Vagina (tissue), 2 donors: Measurements from ENCODE around the gene TOP3B. TPM values are rescaled to one million over a fixed set of nuclear protein-coding genes. Genes with fewer than 3 reads are reported as not detected.

Experiments
- DNase-seq, 2 donors: peaks; one replicate each; pipeline ENCODE4 v3.0.0-alpha.2; 2017; ENCODE audit errors: extremely low spot score in 2 of 2
- H3K27ac ChIP-seq: fragments of 200-600 bp; sonication (generic); one replicate; pipeline ENCODE4 v1.5.1; 2019
- H3K27me3 ChIP-seq: fragments of 200-600 bp; sonication (generic); one replicate; pipeline ENCODE4 v1.5.1; 2019
- H3K36me3 ChIP-seq, 2 donors: fragments of 200-600 bp; sonication (generic); one replicate each; pipeline ENCODE4 v1.5.1; 2017 to 2019
- H3K4me1 ChIP-seq: fragments of 200-600 bp; sonication (generic); one replicate; pipeline ENCODE4 v1.5.1; 2019
- H3K4me3 ChIP-seq, 2 donors: fragments of 200-600 bp; sonication (generic); 1 replicate in 1 of 2; 2 replicates in 1 of 2; pipeline ENCODE4 v1.5.1; 2016 to 2019
- H3K9me3 ChIP-seq: fragments of 200-600 bp; sonication (generic); one replicate; pipeline ENCODE4 v1.5.1; 2019
- CTCF ChIP-seq, 3 experiments: fragments of 450-650 bp in 2 of 3; fragments of 200-600 bp in 1 of 3; sonication (generic) in 1 of 3; IDR thresholded peaks; one replicate each; pipeline ENCODE4 v1.5.1; 2017 to 2019; ENCODE audit warnings: antibody characterized with exemption in 3 of 3, mild to moderate bottlenecking in 2 of 3, moderate library complexity in 2 of 3
- POLR2A ChIP-seq, 2 donors: fragments of 450-650 bp; IDR thresholded peaks; one replicate each; pipeline ENCODE4 v1.6.1; 2017; ENCODE audit warnings: antibody characterized with exemption in 2 of 2, mild to moderate bottlenecking in 2 of 2, moderate library complexity in 2 of 2
- POLR2AphosphoS5 ChIP-seq, 2 donors: sonication (generic); formaldehyde crosslinking; IDR thresholded peaks; one replicate each; pipeline ENCODE4 v1.9.0; 2017; ENCODE audit warnings: antibody characterized with exemption in 2 of 2, mild to moderate bottlenecking in 2 of 2, low read depth in 1 of 2; ENCODE audit not compliant: insufficient read depth in 1 of 2
- intact Hi-C: fragments of 100-400 bp; cut with DNase I; formaldehyde crosslinking; loops from one replicate; pipeline ENCODE4 v1.15.1; 2023
- total RNA-seq: library from RNA; depleted of rRNA; stranded (reverse); fragments of >200 nt; gene quantifications from one replicate; pipeline ENCODE4 v1.2.3, GENCODE V29; 2016

The TOP3B gene
- total RNA-seq, 1 donor from 2014 or later, result 42.7 TPM

DNA sequence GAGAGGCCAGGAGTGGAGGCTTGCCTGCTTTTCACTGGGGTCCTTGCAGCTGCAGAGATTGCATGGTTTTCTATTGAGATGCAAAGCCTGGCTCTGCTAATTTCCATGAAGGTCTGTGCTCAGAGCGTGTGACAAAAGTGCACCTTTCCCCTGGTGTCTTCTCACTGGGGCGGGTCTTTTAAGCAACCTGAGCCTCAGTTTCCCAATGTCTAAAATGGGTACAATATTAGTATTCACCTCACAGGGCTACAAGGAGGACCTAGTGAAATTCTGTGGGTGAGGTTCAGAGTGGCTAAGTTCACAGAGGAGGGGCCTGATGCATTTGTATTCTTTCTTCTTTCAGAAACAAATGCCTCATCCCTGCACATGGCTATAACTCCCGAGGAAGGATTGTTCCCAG lies 50.2 kb downstream of the TOP3B start:
- intact Hi-C loops, result no loop called here
- TF ChIP-seq POLR2A (IDR thresholded peaks at IDR 0.05) (no peak), POLR2AphosphoS5 (IDR thresholded peaks at IDR 0.05; ENCODE audit: insufficient read depth in 1 of 2, low read depth in 1 of 2) (no peak)
- Histone ChIP-seq H3K36me3 (peaks cover 0 to 60% of the 10 kb centered on the region in 2 donors), H3K4me3 (no peak overlapping the region), H3K9me3 (no peaks in the 10 kb centered on the region), H3K4me1 (peaks cover 19% of the 10 kb centered on the region), H3K27ac (no peak overlapping the region), H3K27me3 (no peaks in the 10 kb centered on the region)
- no peak for DNase-seq

DNA sequence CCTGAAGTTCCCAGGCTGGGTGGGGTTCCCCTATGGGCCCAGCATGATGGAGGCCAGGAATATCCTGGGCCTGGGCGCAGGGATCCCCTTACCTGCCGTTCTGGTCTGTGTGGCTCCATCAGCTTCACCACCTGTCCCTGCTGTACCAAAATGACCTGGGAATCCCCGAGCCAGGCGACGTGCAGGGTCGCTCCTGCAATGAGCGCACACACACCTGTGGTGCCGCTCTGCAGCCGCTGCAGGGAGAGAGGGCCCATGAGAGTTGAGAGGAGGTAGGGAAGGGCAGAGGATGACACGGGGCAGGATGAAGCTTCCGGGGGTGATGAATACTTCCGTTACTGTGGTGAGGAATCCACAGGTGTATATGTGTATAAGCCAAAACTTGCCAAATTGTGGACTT lies 51.5 kb downstream of the TOP3B start:
- no peak for DNase-seq
- intact Hi-C loops, result no loop called here
- peaks cover 0 to 63% of the 10 kb centered on the region in 2 donors for H3K36me3 ChIP-seq

GRCh38 chr22:21929253-21929652 lies 53.3 kb downstream of the TOP3B start:
- H3K4me3 ChIP-seq, result no peak overlapping the region
- H3K27me3 ChIP-seq, result no peaks in the 10 kb centered on the region
- no peak overlapping the region for H3K27ac ChIP-seq
- peaks cover 0 to 63% of the 10 kb centered on the region in 2 donors for H3K36me3 ChIP-seq
- H3K9me3 ChIP-seq, result no peaks in the 10 kb centered on the region
- TF ChIP-seq CTCF (IDR thresholded peaks at IDR 0.05) (no peak), POLR2AphosphoS5 (IDR thresholded peaks at IDR 0.05; ENCODE audit: insufficient read depth in 1 of 2, low read depth in 1 of 2) (no peak), POLR2A (IDR thresholded peaks at IDR 0.05) (no peak)
- no peak for DNase-seq
- intact Hi-C loops, result no loop called here
- H3K4me1 ChIP-seq, result no peaks in the 10 kb centered on the region

More for the DNA sequence above, 51.5 kb downstream of the TOP3B start:
- peaks cover 6% of the 10 kb centered on the region for H3K4me1 ChIP-seq
- H3K27ac ChIP-seq, result no peak overlapping the region
- no peaks in the 10 kb centered on the region for H3K9me3 ChIP-seq
- no peak overlapping the region for H3K4me3 ChIP-seq
- TF ChIP-seq POLR2A (IDR thresholded peaks at IDR 0.05) (no peak), CTCF (IDR thresholded peaks at IDR 0.05) (no peak), POLR2AphosphoS5 (IDR thresholded peaks at IDR 0.05; ENCODE audit: insufficient read depth in 1 of 2, low read depth in 1 of 2) (no peak)
- no peaks in the 10 kb centered on the region for H3K27me3 ChIP-seq

DNA sequence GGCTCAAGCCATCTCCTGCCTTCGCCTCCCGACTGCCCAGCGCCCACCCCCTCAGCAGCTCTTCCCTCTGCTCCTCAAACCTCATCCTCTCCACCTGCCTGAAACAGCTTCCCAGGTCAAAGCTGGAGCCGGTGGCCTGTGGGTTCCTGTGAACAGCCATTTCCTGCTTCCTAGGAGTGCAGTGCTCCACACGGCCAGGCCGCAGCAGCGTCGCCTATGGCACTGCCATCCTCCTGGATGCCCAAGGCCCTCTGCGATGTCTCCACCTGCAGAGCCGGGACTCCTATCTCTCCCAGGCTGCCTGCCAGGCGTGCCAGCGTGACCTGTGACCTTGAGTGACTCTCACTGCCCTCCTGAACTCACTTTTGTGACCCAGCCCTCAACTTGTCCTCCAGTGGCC lies 54.5 kb downstream of the TOP3B start:
- Histone ChIP-seq H3K9me3 (no peaks in the 10 kb centered on the region), H3K36me3 (peaks cover 0 to 64% of the 10 kb centered on the region in 2 donors), H3K27me3 (no peaks in the 10 kb centered on the region), H3K4me1 (no peaks in the 10 kb centered on the region), H3K27ac (no peak overlapping the region), H3K4me3 (no peak overlapping the region)
- TF ChIP-seq POLR2A (IDR thresholded peaks at IDR 0.05) (no peak), CTCF (IDR thresholded peaks at IDR 0.05) (no peak), POLR2AphosphoS5 (IDR thresholded peaks at IDR 0.05; ENCODE audit: insufficient read depth in 1 of 2, low read depth in 1 of 2) (no peak)
- DNase-seq, result no peak
- intact Hi-C loops, result no loop called here

DNA sequence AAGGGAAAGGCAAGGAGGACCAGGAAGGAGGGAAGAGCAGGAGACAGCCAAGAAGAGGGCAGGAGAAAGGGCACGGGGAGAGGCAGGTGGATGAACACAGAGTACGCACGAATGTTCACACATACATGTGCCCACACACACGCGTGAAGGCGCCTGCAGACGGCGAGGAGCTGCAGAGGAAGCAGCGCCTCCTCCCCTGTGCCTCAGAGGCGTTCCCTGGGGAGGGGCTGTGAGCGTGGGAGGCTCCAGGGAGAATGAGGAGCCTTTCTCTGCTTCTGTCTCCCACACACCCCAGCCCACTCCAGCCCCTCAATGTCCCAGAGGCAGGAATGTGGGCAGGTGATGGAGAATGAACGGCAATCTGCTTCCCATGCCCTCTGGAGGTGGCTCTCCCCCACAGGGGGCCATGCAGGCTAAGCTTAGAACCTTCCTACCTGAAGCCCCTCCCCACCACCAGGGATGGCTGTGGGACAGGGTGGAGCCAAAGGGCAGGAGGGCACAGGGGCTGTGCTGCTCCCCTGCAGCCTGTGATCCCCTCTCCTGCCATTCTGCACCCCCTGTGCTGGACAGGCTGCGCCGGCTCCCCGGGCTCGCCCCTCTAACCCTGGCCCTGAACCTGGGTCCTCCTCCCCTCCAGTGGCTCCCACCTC lies 55.3 kb downstream of the TOP3B start:
- Histone ChIP-seq H3K27me3 (no peaks in the 10 kb centered on the region), H3K36me3 (peaks cover 0 to 64% of the 10 kb centered on the region in 2 donors)
- no peak for TF ChIP-seq CTCF (IDR thresholded peaks at IDR 0.05)
- TF ChIP-seq POLR2AphosphoS5 (IDR thresholded peaks at IDR 0.05; ENCODE audit: insufficient read depth in 1 of 2, low read depth in 1 of 2), result no peak
- TF ChIP-seq POLR2A (IDR thresholded peaks at IDR 0.05), result no peak

More for the DNA sequence above, 55.3 kb downstream of the TOP3B start:
- Histone ChIP-seq H3K9me3 (no peaks in the 10 kb centered on the region), H3K4me3 (no peak overlapping the region), H3K27ac (no peak overlapping the region), H3K4me1 (no peaks in the 10 kb centered on the region)
- intact Hi-C loops, result no loop called here
- DNase-seq, result no peak
